GM19238 (cell line): Measurements from ENCODE around the gene ABCG4.
"Not testable (repeated sequence)": the region's sequence is repeated elsewhere in the genome, so short reads cannot be mapped to it uniquely, and the experiment has no call there.

Experiments used
- DNase-seq: peaks from one replicate; pipeline ENCODE4 v3.0.0; 2011; ENCODE audit warnings: low spot score; ENCODE audit not compliant: insufficient read length

ABCG4 gene

DNA sequence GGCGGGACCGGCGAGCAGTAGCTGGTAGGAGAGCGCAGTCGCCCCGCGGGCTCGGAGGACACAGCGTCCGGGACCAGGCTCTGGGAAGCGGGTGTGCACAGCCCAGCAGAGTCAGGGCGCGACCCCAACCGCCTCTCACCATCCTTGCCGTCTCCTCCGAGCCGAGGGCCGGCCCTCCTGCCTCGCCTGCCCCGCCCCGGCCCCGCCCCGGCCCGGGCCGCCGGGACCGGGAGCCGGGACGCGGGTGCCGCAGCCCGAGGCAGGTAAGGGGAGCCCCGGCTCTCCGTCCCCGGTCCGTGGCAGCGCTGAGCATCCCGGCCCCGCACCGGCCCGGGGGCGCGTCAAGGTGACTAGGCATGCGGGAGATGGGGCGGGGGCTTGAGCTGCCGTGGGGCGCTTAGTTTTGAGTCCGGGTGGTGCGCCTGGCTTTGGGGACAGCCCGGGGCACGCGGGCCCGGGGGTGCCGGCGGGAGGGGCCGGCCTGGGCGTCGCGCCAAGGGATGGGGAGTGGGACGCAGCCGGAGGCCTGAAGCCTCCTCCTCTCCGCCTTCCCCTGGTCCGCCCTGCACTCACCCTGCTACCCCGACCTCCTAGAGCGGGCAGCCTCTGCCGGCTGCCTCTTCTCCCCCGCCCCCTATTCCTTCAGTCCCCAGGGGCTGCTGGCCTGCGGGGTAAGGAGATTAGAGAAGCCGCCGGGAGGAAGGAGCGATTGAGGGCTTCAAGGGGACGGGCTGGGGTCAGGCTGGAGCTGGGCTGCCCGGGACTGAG is at the start of gene ABCG4:
Gene ABCG4, plus strand, starts transcription at position 35 of the 768 bp plus-strand sequence. CDS start 914 bp downstream, outside the sequence.
- DNase-seq: no peak

DNA sequence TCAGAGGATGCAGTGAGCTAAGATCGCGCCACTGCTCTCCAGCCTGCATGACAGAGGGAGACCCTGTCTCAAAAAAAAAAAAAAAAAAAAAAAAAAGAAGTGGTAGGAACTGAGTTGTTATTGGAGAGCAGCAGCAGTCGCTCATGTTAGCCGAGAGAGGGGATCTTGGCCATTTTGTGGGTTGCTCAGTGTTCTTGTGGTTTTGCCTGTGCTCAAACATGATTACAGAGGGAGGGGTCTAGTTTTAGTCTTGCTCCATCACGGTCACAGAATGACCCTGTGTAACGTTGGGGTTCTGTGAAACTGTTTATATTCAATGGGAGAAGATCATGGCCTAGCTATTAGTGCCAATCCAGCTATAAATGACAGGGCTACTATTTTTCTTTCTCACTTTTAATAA is 49.1 kb upstream of the ABCG4 start:
- no peak for DNase-seq

DNA sequence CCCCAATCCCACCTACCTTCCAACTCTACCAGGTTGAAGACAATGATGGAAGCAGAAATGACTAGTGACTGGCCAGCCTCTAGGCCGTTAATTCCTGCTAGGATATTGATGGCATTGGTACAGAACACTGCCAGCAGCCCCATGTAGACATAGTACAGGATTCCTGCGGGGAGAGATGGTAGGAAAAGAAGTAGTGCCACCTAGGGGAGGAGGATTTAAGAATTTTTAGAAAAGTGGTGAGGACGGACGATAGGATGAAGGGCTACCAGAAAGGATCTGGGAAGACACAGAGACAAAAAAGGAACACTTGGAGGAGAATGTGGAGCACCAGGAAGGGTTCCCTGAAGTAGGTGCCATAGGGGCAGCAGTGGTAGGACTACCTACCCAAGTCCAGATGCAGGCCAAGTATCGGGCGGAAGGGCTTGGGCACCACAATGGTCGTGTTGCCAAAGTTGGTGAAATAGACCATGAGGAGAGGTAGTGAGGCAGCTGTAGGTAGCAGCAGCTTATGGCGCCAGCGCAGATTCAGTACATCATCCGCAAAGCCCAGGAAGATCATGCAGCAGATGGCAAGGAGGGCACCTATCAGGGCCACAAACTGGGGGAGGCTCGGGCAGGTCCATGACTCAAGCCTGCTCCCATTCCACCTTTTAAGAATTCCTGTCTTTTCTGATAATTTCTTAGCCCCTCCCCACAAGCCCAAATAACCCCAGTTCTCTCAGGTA is 48.4 kb upstream of the ABCG4 start:
- no peak for DNase-seq

DNA sequence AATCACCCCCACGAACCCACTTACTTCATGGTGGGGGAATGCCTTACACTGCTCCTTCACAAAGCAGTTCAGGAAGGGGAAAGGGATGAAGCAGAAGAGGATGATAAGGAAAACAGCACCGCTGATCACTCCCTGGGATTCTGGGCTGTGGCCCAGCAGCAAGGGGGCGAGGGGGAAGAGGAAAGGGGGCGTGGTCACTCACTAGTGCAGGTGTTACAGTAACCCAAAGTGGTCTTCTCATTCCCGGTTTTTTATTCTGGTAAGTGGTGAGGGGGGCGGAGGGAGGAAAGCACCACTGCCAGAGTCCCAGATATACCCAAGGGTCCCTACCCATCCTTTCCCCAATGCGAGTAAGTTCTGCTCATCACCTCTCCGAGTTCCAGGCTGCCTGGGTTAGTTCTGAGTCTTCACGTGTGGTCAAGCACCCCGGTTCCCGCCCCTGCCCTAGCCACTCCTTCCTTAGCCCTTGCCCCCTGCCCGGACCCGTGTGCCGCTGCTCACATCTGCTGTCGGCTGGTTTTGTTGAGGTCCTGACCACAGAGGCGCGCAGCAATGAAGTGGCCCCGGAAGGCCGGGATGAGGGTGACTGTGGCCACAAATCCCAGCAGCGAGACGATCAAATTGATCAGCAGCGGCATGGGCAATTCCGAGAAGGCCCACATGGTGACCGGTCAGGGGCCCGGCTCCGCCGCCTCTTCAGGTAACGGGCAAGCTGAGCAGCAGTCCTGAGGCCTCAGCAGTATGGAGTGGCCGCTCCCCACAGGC is 47.7 kb upstream of the ABCG4 start:
- DNase-seq: peak; percentile 32

DNA sequence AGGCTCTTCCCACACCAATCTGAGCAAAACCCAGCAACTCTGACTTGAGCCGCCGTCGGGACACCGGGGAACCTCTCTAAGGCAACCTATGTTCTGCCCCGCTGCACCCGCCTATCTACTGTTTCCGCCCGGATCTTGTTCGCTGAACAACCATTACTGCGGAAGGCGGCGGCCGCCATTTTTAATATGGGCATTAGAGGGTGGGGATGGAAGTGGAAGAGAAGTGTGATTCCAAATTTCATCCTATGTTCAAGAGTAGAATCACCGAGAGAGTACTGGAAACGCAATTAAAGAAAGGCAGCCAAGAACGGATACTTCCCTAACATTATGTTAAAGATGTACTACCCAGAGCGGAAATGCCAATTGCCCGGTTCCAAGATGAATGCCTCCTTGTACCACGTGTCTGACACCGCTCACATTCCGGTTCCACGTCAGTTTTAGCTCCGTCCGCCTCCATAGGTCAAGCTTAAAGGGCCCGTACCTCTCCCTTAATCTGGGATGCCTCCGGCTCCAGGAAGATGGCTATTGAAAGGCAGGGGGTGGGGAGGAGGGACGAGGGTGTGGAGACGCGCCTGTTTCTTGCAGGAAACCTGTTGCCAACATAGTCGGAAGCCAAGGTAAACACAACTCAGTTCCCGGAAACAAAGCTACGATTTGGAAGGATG is 47.0 kb upstream of the ABCG4 start, which contains the start of gene DPAGT1:
Gene DPAGT1, minus strand, starts transcription at position 95 of the 665 bp plus-strand sequence. CDS start 198 bp downstream, outside the sequence.
- peak; percentile 74 for DNase-seq

DNA sequence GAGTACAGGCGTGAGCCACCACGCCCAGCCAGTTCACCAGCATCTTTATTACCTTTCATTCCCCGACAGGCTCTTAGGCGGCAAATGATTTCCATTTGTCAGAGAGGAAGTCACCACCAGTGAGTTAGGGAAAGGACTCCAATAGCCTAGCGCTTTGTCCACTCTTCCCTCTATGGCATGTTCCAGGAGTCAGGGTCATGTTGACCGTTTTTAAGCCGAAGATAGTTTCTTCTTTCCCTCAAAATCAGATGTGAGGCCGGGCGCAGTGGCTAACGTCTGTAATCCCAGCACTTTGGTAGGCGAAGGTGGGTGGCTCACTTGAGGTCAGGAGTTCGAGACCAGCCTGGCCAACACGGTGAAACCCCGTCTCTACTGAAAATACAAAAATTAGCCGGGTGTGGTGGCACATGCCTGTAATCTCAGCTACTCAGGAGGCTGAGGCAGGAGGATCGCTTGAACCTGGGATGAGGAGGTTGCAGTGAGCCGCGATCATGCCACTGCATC is 45.6 kb upstream of the ABCG4 start:
- not testable (repeated sequence) for DNase-seq

DNA sequence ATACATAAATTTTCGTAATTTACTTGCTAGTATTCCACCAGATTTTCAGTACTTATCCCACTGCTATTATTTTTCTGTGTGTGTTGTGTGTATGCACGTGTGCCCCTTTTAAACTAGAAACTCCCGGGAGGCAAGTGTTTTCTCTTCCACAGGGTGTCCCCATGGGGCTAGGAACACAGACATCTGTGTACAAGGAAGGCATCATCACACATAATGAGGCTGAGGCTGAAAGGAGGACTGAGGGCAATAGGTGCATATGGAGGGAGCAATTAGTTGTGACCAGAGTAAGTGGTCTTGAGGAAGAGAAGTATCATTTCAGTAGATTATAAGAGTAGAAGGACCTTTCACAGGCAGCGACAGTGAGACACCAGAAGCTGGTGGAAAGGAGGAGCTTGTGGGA is 45.1 kb upstream of the ABCG4 start:
- no peak for DNase-seq

DNA sequence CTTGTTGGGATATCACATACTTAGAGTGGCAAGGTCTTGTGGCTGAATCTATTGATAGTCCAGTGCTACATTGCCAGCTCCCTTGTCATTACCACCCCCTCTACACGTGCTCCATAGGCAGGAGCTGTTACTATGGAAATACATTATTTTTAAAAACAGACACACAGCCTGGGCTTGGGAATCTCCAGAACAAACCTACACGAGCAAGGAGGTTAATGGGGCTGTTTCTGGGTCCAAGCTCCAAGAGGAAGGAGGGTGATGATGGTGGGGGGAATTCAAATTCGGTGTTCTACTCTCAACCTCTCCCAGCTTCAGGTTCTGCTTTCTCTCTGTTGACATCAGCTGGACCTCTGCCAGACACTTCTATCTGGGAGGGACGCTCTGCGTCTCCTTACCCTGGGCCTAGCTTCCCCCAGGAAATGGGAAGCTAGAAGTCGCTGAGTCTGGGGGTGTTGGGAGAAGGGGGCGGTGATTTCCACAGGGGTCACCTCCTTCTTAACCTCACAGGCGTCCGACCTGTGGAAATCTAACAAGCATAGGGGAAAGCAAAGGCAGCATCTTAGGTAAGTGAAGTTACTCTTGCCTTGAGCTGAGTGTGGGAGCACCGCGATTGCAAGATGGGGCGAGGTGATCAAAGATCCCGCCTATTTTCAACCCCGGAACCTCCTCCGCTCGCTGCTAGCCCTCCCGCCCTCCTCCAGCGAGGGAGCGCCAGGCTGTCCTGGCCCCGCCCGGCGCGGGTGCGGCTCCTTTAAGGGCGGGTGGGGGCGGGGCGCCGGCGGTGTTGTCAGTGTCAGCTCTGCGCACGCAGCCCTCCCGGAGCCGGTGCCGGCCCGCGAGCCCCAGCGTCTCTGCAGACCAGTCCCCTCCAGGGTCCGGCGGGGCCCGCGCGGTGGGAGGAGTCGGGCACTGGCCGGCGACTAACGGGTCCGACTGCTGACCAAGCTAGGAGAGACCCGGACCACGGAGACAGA is 42.0 kb upstream of the ABCG4 start, which contains the start of gene C2CD2L:
Gene C2CD2L, plus strand, starts transcription at position 781 of the 974 bp plus-strand sequence. CDS start 398 bp downstream, outside the sequence.
- DNase-seq: peak; percentile 93

DNA sequence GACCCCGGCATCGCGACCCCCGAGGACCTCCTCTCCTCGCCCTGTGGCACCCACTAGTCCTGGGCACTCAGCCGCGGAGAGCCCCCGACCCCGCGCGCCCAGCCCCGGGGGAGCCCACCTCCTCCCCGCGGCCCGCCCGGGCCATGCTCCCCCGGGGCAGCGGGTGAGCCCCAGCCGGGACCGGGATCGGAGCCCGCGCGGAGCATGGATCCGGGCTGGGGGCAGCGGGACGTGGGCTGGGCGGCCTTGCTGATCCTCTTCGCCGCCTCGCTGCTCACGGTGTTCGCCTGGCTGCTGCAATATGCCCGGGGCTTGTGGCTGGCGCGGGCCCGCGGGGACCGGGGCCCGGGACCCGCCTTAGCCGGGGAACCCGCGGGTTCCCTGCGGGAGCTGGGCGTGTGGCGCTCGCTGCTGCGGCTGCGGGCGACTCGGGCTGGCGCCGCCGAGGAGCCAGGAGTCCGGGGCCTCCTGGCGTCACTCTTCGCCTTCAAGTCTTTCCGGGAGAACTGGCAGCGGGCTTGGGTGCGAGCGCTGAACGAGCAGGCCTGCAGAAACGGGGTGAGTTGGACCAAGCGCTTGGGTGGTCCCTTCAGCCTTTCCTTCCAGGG is 41.2 kb upstream of the ABCG4 start:
- DNase-seq: no peak

DNA sequence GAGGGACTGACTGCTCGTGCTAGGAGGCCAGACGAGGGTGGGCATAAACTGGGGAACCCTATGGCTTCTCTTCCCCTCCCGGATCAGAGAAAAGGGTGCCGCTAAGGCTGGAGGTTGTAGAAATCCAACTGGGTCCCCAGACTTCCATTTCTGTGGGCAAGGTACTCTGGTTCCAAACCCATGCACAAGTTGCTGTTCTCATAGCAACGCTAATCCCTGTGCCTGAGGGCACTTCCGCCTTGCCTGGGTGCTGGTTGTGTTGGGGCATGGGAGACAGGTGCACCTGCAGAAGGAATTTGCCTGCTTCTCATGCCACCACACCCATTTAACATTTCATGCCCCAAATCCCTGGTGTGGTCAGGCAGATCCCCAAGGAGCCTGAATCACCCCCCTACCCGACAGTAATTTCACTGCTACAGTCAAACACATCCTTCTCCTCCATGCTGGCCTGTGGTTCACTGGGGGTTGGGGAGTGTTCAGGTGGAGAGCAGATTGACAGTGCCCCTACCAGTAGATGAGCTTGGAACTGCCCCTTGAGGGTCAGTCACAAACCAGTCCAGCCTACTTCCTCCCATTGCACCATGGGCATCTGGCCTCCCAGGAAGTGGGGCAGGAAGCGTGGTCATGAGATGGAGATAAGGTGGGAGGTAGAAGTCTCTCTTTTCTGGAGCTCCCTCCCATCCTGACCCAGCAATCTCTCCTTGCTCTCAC is 40.6 kb upstream of the ABCG4 start:
- DNase-seq: peak; percentile 37

DNA sequence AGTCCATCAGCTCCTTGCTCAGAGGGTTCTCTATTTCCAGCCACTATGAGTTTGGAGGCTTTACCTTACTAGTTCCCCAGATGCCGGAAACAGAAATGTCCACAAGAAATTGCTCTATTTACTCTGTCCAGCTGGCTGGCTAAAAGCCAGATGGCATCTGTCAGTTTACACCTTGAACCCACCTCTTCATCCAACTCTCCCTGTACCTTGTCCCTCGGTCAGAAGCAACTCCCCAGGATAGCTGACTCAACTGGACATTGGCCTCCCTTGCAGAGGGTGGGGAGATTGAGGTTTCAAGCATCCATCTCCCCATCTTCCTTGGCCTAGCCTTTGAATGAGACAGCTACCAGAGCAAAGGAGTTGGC is 40.0 kb upstream of the ABCG4 start:
- no peak for DNase-seq

DNA sequence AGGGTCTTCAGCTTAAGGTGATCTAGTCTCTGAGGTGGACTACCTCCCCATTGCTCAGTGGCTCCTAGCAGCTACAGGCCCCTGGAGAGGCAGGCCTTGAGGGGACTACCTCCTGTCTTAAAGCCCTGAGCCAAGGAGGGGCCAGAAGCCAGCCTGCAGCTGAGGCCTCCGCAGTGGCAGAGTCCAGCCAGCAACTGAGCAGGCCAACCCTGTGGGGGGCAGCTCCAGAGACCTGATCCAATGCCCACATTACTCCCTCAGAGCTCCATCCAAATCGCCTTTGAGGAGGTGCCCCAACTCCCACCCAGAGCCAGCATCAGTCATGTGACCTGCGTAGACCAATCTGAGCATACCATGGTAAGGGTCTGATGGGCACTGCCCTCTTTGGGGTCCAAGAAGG is 39.0 kb upstream of the ABCG4 start:
- no peak for DNase-seq

DNA sequence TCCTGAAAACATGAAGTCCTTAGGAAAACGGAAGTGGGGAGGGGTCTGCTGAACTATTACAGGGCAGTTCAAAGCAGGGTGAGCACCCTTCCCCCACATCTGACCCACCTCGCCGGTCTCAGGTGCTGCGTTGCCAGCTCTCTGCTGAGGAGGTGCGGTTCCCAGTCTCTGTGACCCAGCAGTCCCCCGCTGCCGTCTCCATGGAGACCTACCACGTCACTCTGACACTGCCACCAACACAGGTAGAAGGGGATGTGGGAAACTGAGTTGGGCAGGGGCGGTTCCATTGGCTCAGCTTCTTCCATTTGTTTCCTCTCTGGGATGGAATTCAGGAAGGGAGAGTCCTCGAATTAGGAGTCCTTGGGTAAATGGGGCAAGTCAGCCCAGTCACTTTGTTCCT is 38.4 kb upstream of the ABCG4 start:
- no peak for DNase-seq

DNA sequence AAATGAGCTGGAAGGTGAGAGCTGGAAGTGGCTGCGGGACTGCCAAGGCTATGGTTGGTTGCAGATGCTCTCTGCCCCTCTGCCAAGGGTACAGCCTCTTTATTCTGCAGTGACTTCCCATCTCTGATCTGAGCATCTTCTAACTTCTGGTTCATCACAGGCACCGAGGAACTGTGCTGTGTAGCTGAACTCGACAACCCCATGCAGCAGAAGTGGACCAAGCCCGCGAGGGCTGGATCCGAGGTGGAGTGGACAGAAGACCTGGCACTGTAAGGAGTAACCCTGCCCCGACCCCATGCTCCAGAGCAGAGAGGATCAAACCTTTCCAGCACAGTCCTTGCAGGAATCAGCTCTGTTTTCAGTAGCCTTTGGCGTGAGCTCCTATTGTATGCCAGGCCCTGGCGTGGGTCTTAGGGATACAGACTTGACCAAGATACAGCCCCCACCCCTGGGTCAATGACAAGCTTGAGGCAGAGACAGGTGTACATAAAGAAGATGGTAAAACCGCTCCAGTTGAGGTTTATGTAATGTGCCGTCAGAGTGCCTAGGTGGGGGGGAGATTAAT is 37.4 kb upstream of the ABCG4 start:
- DNase-seq: no peak

DNA sequence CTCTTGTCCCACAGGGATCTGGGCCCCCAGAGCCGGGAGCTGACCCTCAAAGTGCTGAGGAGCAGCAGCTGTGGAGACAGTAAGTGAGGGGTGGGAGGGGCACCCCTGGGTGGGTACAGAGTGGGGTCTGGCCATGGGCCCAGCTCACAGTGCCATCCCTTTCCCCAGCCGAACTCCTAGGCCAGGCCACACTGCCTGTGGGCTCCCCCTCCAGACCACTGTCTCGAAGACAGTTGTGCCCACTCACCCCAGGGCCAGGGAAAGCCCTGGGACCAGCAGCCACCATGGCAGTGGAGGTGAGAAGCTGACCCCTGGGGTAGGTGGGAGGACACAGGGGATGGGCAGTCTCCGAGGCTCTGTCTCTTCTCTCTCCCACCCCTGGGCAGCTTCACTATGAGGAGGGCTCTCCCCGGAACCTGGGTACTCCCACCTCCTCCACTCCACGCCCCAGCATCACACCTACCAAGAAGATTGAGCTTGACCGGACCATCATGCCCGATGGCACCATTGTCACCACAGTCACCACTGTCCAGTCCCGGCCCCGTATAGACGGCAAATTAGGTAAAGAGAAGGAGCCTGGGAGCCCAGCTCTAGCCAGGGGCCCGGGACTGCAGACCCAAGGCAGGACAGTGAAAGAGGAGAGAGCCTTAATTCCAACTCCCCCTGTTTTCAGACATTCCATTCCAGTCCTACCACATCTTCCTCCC is 36.4 kb upstream of the ABCG4 start:
- no peak for DNase-seq

DNA sequence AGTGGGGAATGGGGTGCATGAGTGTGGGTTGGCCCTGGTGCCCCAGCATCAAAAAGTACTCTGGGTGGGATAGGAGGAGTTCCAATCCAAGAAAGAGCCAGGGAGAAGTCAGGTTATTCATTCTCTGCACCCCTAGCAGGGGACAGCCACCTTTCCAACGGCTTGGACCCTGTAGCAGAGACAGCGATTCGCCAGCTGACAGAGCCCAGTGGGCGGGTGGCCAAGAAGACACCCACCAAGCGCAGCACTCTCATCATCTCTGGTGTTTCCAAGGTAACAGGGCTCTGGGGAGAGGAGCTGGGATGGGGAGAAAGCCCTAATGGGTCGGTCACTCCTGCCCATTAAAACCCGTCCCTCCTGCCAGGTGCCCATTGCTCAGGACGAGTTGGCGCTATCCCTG is 35.1 kb upstream of the ABCG4 start:
- DNase-seq: no peak

DNA sequence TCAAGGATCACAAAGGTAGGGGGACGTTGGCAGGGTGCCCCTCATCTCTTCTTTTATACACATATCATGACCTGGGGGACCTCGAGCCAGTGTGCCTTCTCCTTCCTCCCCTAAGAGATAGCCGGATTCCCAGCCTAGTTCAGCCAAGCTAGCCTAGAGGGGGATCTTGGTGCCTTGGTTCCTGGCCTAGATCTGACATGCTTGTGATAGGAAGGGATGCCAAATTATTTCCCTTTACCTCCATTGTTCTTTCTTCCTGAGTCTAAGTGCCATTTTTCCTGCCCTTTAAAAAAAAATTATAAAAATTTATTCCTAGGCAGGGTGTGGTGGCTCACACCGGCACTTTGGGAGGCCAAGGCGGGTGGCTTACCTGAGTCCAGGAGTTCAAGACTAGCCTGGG is 34.5 kb upstream of the ABCG4 start:
- no peak for DNase-seq
